GM12873 (cell line): ENCODE results near the gene SH3GL1.

Source experiments
- TF ChIP-seq, protein P1 (sequence below): IDR thresholded peaks from 2 replicates; pipeline ENCODE4 v1.5.1; 2012; ENCODE audit warnings: low read depth, mild to moderate bottlenecking, moderate library complexity, low read length, control low read depth; ENCODE audit not compliant: insufficient read depth; ENCODE audit errors: missing control alignments

The SH3GL1 gene

GRCh38 chr19:4363571-4364304 lies 36.6 kb downstream of the SH3GL1 start:
- TF ChIP-seq, protein P1, sequence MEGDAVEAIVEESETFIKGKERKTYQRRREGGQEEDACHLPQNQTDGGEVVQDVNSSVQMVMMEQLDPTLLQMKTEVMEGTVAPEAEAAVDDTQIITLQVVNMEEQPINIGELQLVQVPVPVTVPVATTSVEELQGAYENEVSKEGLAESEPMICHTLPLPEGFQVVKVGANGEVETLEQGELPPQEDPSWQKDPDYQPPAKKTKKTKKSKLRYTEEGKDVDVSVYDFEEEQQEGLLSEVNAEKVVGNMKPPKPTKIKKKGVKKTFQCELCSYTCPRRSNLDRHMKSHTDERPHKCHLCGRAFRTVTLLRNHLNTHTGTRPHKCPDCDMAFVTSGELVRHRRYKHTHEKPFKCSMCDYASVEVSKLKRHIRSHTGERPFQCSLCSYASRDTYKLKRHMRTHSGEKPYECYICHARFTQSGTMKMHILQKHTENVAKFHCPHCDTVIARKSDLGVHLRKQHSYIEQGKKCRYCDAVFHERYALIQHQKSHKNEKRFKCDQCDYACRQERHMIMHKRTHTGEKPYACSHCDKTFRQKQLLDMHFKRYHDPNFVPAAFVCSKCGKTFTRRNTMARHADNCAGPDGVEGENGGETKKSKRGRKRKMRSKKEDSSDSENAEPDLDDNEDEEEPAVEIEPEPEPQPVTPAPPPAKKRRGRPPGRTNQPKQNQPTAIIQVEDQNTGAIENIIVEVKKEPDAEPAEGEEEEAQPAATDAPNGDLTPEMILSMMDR, result no peak

- TF ChIP-seq, protein P1, result peak; percentile 33
Measured at GRCh38 chr19:4362831-4363545, 37.4 kb downstream of the SH3GL1 start.

DNA sequence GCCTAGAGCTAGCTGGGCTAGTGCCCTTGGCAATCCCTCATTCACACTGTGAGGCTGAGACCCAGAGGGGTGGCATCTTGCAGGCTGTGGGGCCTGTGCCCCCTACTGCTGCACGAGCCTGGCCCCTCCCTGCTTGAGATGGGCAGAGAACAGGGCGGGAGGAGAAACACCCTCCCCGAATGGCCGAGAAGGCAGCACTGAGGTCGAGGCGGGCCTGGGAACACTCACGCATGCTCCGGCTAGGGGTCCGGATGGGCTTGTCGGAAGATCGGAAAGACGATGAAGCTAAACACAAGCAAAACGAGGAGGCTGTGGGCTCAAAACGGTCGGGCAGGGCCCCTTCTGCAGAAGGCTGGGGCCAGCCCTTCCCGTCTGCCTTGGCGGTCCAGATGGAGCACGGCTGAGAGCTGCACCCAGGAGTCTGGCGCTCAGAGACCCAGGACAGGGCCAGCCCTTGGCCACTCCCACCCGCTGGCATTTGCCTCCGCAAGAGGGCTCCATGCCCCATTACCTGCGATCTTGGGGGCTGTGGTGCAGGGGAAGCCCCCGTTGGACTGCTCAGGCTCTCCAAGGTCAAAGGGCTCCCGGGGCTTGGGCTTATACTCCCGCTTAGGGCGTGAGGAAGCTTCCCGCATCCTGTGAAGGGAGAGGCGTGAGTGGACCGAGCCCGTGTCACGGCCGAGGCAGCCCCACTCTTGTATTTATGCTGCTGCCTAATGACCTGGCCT lies 38.1 kb downstream of the SH3GL1 start:
- TF ChIP-seq, protein P1, result no peak

DNA sequence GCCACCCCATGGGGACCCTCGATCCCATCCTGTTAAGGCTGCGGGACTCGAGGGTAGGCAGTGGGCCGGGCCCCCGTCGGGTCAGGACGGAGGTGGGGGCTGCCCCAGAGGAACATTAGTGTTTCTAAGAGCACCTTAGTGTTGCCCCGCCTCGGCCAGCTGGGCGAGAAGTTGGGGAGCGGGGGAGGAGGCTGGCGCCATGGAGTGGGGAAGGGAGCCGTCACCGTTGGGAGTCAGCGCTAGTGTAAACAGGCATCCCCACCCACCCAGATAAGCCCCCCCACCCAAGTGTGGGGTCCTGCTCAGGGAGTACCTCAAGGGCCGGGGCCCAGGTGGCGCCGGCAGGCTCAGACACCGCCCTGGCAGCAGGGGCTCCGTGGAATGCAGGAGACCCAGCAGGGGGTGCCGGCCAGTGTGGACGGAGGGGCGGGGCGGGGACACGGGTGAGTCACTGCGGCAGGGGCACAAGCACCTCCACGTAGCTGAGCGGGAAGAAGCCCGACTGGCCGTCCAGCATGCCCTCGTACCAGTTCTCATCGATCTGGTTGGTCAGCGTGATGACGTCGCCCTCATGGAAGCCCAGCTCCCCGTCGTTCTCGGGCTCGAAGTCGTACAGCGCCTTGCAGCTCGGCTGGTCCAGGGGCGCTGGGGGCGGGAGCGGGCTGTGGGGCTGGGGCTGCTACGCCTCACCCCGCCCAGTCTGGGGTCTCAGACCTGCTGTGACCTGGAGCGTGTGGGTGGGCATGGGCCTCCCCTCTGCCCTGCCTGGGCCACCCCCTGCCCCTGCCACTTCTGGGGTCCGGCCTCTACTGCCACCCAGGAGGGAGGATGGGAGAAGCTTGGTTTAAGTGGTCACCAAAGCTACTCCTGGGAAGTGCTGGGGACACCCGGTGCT lies 38.9 kb downstream of the SH3GL1 start:
- TF ChIP-seq, protein P1, result no peak

GRCh38 chr19:4360641-4361151 lies 39.7 kb downstream of the SH3GL1 start:
- TF ChIP-seq, protein P1, result no peak

DNA sequence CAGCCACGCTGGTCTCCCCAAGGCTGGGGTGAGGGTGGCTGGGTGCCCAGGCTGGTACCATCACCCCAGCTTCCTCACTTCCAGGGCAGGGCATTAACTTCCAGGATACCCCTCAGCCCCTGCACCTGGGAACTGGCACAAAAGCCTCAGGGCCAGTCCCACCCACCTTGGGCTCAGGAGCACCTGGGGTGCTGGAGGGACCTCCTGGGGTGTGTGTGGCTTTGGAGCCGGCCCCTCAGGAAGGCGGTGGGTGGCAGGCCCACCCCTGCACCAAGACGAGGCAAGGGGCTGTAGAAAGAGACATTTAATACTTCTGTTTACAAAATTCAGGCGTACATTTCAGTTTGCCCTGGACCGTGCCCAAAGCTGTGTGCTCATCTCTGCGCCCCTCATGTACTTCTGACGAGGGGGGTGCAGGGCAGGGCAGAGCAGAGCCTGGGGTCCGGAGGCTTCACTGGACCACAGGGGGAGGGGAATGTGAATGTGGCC lies 40.2 kb downstream of the SH3GL1 start:
- TF ChIP-seq, protein P1, result no peak
